Stimulated activated CD4-positive, alpha-beta T cell treated with anti-CD3 and anti-CD28 coated beads, TNF-alpha, amount 100 ng/mL, for 24 hours (primary cell): ENCODE measurements around the gene MTMR8.
"Not testable (repeated sequence)": the region's sequence is repeated elsewhere in the genome, so short reads cannot be mapped to it uniquely, and the experiment has no call there.

Experiments
- DNase-seq, 3 experiments: peaks; one replicate each; pipeline ENCODE4 v3.0.0-alpha.2; 2020; ENCODE audit warnings: low read depth in 3 of 3

MTMR8 gene

DNA sequence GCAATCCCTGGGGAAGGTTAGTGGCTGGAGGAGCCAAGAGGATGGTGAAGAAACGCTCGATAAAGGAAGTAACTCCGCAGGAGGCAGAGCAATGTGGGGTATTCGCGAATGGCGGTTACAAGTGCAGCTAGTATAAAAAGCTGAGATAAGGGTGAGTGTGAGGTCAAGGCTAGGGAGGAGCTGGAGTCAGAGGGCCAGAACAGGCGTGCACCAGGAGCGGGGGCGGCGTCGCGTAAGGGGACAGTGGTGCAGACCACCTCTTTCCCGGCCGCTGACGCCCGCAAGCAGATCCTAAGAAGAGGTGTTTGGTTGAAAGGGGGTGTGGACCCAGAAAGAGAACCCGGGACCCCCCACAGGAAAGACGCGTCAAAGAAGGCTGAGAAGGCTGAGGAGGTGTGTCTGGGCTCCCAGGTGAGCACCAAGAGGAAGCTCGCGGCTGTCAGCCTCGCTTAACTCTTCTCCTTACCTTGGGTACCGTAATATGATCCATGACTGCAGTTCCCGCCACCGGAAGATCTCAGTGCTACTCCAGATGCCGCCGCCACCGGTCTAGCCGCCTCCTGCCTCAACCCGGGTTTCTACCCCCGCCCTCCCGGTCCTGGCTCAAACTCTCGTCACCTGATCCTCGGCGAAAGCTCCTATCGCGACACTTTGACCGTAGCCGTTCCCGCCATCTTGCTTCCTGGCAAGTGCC is at the start of gene MTMR8:
TSS of gene MTMR8 (minus strand) at position 579 of the 694 bp plus-strand sequence. CDS start at position 490, 89 bp downstream.
- DNase-seq = peak; percentile 54 to 77 (median 57)

- no peak for DNase-seq
These were observed 44.3 kb upstream of the MTMR8 start for GRCh38 chrX:64439551-64439950.

- DNase-seq = no peak
These were observed 42.4 kb upstream of the MTMR8 start for GRCh38 chrX:64437665-64438064.

DNA sequence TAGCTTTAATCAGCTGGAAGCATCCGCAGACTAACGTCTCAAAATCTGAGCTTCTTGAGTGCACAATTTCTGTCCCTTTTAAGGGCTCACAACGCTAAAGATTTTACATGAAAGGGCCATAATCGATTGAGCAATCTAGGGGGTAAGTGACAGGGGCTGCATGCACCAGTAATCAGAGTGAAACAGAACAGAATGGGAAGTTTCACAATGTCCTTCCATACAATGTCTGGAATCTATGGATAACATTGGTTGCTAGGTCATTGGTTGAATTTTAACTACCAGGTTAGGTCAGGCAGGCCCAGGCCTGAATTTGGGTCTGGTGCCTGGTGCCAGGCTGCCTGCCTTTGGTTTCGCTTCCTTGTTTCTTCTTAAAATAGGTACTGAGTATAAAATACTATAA is 42.0 kb upstream of the MTMR8 start:
- no peak for DNase-seq

- DNase-seq = no peak
These were observed 33.1 kb upstream of the MTMR8 start for GRCh38 chrX:64428371-64428770.

- no peak for DNase-seq
These were observed 32.5 kb upstream of the MTMR8 start for GRCh38 chrX:64427787-64428186.

DNA sequence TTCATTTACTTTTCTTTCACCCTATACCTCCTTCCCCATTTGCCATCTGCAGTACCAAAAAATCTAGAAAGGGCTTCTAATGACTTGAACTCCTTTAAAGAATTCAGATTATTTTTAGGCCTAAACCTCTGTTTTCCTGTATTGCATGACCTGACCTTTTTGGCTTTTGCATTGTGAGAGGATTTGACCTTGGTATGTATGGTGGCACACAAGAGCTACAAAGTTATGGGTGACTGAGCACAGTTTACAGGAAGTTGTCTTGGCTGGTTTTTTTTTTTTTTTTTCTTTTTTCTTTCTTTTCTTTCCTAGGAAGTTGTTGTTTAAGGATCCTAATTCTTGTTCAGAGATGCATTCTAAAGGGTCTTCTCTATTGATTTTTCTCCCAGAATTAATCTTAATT is 32.0 kb upstream of the MTMR8 start:
- no peak for DNase-seq

DNA sequence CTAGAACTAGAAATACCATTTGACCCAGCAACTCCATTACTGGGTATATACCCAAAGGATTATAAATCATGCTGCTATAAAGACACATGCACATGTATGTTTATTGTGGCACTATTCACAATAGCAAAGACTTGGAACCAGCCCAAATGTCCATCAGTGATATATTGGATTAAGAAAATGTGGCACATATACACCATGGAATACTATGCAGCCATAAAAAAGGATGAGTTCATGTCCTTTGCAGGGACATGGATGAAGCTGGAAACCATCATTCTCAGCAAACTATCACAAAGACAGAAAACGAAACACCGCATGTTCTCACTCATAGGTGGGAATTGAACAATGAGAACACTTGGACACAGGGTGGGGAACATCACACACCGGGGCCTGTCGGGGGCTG is 14.5 kb upstream of the MTMR8 start:
- DNase-seq = not testable (repeated sequence)

DNA sequence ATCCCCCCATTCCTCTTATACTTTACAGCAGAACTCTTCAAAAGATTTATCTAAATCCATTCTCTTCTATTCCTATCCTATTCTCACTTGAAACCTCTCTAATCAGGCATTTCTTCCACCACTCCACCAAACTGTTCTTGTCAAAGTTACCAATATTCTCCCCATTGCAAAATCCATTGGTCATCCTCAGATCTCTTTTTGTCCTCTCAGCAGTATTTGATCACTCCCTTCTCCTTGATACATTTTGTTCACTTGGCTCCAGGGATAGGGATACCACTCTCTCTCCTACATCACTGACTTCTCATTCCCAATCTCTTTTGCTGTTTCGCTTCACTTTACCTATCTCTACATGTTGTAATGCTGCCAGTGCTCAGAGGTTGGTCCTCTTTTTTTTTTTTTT is 2.8 kb upstream of the MTMR8 start:
- no peak for DNase-seq

DNA sequence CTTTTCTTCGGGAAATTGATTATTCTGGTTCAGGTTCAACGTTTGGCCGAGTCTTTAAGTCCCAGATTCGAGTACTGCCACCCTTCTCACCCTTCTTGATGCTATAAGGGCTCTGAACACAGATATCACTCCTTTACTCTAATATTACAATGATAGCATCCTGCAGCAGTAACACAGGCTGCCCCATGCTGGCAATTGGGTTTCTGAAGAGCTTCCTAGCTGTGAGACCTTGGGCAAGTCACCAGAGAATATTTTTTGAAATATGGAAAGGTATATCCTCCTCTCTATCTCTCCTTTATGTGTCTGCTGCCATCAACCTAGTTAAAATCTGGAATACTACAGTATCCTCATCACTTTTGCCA is 297 bp upstream of the MTMR8 start:
- DNase-seq = no peak

- no peak for DNase-seq
These were observed 986 bp downstream of the MTMR8 start for GRCh38 chrX:64394059-64394873.

DNA sequence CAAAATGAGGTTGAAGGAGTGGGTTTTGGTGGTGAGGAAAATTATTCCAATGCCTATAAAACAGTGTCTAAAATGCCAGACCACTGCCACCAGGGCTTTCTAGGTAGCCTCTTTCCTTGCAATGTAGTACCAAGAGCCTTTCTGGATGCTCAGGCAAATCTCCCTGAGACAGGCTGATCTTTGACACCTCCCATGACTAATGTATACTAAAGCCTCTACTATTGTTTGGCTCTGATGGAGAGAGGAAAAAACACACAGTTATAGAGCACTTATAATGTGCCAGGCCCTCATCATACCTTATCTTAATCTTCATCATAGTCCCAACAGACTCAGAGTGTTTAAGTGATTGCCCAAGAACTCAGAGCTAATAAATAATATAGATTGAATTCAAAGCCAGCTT is 5.8 kb downstream of the MTMR8 start:
- DNase-seq = no peak

DNA sequence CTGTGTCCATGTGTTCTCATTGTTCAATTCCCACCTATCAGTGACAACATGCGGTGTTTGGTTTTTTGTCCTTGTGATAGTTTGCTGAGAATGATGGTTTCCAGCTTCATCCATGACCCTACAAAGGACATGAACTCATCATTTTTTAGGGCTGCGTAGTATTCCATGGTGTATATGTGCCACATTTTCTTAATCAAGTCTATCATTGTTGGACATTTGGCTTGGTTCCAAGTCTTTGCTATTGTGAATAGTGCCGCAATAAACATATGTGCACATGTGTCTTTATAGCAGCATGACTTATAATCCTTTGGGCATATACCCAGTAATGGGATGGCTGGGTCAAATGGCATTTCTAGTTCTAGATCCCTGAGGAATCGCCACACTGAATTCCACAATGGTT is 14.5 kb downstream of the MTMR8 start:
- not testable (repeated sequence) for DNase-seq

DNA sequence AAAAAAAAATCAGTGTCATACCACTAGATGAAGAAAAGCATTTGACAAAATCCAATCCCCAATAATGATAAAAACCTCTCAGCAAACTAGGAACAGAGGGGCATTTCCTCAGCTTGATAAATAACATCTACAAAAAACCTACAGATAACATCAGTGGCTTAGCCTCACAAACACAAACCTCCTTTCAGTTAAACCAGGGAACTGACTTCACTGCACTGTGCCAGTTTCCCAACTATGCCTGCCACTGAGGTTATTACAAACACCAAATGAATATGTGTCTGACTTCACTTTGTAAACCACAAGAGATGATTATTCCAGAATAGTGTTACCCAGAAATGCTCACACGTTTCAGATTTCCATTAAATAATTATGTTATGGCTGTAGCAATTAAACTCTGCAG is 15.3 kb downstream of the MTMR8 start:
- DNase-seq = no peak

DNA sequence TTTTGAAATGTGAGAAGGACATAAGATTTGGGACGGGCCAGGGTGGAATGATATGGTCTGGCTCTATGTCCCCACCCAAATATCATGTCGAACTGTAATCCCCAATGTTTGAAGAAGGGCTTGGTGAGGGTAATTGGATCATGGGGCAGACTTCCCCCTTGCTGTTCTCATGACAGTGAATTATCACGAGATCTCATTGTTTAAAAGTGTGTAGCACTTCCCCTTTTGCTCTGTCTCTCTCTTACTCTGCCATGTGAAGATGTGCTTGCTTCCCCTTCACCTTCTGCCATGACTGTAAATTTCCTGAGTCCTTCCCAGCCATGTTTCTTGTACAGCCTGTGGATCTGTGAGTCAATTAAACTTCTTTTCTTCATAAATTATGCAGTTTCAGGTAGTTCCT is 17.5 kb downstream of the MTMR8 start:
- no peak for DNase-seq

DNA sequence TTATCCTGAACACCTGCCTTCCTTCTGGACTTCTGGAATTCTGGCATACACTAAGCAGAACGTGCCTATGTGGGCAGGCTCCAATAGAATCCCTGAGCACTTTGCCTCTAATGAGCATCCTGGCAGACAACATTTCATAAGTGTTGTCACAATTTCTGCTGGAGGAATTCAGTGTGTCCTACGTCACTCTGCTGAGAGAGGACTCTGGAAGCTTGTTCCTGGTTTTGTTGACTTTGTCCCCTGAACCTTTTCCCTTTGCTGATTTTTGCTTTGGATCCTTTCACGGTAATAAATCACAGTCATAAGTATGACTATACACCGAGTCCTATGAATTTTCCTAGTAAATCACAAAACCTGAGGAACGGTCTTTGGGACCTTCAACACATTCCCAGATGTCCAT is 43.2 kb downstream of the MTMR8 start:
- no peak for DNase-seq

DNA sequence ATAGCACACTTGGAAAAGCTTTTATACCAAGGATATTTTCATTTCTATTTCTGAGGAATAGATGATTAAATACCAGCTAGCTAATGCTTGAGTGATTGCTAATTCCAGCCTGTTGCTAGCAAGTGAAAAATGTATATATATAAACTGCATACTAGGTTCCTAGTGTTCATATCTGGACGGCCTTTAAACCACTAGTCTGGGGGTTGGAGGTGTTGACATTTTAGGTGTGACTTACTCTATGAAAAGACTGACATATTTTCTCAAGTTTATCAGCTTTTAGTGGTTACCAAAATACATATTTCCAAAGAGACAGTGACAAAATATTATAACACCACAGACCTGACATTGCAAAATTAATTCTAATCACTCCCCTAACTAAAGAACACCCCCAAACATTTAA is 44.7 kb downstream of the MTMR8 start:
- DNase-seq = no peak

- no peak for DNase-seq
These were observed 45.2 kb downstream of the MTMR8 start for GRCh38 chrX:64350047-64350446.

GRCh38 chrX:64342811-64343210 is 52.4 kb downstream of the MTMR8 start:
- DNase-seq = no peak

- DNase-seq = no peak
These were observed 57.0 kb downstream of the MTMR8 start for GRCh38 chrX:64338296-64338695.

DNA sequence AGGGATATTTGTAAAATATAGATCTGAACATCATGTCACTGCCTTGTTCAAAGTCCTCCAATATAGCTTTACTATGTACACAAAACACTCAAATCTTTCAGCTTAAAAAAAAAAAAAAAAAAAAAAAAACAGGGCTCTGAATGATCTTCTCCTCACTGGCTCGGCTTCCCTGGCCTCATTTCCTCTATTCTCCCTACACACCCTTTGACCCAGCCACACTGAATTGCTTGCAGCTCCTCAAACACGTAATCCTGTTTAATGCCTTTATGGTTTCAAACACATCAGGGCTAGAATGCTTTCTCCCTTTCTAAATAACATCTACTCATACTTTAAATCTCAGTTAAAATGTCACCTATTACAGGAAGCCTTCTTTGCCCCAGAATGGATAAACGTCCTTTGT is 60.8 kb downstream of the MTMR8 start:
- no peak for DNase-seq

GRCh38 chrX:64330284-64330683 is 65.0 kb downstream of the MTMR8 start:
- DNase-seq = no peak

DNA sequence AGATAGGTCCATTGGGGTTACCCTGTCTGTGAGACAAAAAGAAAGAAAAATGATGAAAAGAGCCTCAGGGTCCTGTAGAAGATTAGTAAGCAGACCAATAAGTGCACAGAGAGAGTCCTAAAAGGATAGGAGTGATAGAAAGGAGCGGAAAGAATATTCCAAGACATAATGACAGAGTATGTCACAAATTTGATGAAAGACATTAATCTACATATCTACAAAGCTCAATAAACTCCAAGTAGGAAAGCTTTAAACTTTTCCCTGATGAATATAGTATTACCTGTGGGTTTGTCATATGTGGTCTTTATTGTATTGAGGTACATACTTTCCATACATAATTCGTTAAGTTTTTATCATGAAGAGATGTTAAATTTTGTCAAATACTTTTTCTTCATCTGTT is 73.7 kb downstream of the MTMR8 start:
- no peak for DNase-seq
